LNCAP (cell line): ENCODE data around the gene DIO1.

Experiments used
- TF ChIP-seq, protein P1 (sequence below): fragments of 450-650 bp; IDR thresholded peaks from 2 replicates; pipeline ENCODE4 v1.5.1; 2017; ENCODE audit warnings: mild to moderate bottlenecking

Gene DIO1

DNA sequence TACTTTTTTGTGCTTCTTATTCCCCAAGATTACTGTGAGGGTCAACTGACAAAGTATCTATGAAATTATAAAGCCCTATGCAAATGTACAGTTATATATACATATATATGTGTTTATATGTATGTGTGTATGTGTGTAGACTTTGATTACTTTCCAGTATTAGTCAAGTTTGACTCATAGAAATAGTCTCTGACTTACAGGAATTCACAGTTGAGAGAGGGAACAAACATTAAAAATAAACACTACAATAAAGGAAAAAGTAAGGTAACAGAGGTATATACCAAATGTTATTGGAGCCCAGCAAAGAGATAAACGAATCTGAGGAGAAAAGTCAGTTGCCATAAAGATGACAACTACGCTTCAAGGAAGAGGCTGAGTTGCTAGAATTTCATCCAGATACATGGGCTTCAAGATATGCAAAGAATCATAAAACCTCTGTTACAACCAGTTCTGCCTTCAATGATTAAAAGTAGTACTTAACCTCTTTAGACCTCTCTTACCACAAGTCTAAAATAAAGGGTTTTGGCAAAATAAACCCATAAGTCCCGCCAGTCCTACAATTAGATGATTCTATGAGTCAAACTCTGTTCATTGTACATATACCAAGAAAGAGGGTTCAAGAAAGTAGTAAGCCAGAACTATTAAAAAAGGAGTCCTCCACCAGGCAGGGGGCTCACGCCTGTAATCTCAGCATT lies 44.3 kb downstream of the DIO1 start:
- TF ChIP-seq, protein P1, sequence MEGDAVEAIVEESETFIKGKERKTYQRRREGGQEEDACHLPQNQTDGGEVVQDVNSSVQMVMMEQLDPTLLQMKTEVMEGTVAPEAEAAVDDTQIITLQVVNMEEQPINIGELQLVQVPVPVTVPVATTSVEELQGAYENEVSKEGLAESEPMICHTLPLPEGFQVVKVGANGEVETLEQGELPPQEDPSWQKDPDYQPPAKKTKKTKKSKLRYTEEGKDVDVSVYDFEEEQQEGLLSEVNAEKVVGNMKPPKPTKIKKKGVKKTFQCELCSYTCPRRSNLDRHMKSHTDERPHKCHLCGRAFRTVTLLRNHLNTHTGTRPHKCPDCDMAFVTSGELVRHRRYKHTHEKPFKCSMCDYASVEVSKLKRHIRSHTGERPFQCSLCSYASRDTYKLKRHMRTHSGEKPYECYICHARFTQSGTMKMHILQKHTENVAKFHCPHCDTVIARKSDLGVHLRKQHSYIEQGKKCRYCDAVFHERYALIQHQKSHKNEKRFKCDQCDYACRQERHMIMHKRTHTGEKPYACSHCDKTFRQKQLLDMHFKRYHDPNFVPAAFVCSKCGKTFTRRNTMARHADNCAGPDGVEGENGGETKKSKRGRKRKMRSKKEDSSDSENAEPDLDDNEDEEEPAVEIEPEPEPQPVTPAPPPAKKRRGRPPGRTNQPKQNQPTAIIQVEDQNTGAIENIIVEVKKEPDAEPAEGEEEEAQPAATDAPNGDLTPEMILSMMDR: no peak

DNA sequence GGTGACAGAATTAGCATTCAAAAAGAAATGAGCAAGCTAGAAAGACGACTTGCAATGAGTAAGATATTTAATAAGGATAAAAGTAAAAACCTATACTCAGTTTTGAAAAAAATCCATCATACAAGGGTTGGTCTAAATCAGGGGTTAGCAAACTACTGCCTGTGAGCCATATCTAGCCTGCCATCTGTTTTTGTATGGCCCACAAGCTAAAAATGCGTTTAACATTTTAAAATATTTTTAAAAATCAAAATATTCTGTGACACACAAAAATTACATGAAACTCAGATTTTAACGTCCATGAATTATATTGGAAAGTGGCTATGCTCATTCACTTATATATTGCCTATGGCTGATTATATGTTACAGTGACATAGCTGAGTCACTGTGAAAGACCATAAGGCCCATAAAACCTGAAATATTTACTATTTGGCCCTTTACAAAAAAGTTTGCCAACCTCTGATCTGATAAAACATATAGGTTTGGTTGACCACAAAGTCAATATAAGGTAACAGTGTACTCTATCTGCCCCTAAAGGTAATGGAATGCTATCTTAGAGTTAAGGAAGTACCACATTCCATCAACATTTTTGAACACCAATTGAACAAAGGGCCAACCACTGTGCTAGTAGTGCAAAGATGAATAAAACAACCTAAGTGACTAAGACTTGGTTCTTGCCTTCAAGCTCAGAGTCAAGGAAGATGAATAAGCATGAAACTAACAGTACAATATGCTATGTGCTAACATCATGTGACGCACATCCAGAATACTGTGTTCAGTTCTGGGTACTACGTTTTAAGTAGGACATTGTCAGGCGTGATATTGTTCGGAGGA lies 48.4 kb downstream of the DIO1 start:
- TF ChIP-seq, protein P1: no peak

- TF ChIP-seq, protein P1: no peak
Observed at GRCh38 chr1:53943090-53943489, 49.1 kb downstream of the DIO1 start.

DNA sequence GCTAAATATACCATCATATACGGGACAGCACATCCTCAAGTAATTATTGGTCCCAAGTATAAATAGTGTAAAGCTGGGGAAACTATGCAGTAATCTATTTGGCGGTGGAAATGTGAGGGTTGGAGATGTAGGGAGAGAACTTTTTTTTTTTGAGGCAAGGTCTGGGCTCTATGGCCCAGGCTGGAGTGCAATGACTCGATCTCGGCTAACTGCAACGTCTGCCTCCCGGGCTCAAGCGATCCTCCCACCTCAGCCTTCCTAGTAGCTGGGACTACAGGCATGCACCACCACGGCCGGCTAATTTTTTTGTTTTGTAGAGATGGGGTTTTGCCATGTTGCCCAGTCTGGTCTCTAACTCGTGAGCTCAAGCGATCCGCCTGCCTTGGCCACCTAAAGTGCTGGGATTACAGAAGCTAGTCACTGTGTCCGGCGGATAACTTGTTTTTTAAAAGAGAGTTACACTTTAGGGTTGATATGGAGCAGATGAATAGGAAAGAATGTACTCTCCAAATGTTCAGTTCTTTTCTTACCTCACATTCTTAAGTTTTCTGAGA lies 49.6 kb downstream of the DIO1 start:
- TF ChIP-seq, protein P1: no peak

DNA sequence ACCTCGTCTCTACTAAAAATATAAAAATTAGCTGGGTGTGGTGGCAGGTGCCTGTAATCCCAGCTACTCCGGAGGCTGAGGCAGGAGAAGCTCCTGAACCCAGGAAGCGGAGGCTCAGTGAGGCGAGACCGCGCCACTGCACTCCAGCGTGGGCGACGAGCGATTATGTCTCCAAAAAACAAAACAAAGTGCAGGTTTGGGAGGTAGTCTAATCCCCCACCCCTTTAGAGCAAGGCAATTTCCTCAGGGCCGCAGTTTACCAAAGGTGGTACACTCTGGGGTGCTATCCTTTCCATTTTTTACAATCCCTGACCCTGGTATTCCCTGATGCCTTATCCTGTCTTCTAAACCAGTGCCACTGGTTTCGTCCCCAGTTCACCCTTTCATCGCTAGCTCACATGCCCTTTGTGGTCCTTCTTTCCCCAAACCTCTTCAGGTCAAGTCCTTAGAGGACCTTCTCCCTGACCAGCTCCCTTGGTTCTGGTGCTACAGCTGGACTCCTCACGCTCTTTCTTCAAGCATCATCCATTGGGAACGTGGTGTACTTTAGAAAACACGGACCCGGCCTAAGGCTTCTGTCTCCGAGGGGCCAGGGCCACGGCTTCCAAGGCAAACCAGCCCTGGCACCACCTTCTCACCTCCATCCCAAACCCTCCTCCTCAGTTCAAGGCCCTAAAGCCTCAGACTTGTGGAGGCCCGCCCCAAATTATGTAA lies 50.6 kb downstream of the DIO1 start:
- TF ChIP-seq, protein P1: no peak

DNA sequence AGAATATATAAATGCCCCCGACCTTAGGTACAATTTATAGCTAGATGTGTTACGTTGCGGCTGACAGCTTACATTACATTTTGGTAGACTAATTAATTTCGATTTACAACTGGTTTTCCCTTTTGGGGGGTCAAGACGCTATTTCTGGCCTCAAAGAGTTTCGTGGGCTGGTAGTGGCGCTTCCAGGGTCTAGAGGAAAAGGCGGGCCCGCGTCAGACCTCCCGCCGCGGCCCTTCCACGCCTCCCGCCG lies 51.1 kb downstream of the DIO1 start:
- TF ChIP-seq, protein P1: no peak

DNA sequence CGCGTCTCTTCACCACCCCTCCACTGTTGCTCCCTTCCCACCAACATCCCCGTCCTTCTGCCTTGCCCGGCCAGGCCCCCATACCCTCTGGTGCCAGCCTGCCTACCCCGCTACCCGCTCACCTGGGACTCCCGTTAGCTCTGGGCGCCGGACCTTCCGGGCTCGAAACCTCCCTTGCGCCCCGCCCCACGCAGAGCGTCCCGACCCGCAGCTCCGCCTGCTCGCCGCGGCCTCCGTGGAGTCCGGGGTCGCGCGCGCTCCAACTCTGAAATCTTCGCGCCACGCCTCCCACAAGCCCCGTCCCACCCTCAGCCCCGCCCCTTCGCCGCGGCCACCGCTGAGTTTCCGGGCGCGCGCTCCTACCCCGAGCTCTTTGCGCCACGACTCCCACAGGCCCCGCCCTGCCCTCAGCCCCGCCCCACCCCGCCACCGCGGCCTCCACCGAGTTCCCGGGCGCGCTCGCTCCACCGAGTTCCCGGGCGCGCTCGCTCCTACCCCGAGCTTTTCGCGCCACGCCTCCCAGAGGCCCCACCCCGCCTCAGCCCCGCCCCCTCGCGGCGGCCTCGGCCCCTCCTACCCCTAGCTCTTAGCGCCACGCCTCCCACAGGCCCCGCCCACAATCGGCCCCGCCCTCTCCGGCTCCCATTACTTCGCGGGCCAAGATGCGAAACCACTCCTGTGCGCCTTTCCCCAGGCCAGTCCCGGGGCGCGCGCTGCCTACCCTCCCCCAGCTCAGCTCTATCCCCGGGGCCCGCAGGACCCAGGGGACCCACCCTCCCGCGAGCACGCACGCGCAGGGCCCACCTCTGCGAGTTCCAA lies 51.7 kb downstream of the DIO1 start, which contains the start of gene IFT25:
Gene IFT25 (minus strand): TSS at position 267 of the 819 bp plus-strand sequence. CDS start 5,617 bp downstream, outside the sequence.
- TF ChIP-seq, protein P1: no peak
